Fibroblast of skin of left quadriceps (primary cell): ENCODE results near the gene SDSL.
A peak's percentile ranks its signal among the peaks of the same experiment; 100 is the strongest.

Source experiments
- DNase-seq, 2 experiments: peaks; one replicate each; pipeline ENCODE4 v3.0.0-alpha.2; 2013; ENCODE audit warnings: low read depth in 2 of 2

Gene SDSL

DNA sequence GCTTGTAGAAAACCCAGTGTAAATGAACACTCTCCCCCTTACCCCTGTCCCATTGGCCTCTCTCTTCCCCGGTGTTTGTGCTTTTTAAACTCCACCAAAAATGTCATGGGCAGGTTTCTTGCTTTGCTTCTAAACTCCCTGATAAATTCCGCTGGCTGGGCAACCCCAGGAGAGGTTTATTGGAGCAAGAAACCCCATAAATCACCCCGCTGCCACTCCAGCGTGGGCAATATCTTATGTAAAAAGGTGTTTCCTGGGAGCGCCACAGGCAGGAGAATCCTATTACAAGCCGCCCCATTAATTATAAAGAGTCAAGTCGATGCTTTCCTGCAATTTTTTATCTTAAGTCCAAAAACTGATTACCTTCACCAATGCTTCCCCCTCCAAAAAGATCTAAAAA is 26.7 kb downstream of the SDSL start:
- no peak for DNase-seq

DNA sequence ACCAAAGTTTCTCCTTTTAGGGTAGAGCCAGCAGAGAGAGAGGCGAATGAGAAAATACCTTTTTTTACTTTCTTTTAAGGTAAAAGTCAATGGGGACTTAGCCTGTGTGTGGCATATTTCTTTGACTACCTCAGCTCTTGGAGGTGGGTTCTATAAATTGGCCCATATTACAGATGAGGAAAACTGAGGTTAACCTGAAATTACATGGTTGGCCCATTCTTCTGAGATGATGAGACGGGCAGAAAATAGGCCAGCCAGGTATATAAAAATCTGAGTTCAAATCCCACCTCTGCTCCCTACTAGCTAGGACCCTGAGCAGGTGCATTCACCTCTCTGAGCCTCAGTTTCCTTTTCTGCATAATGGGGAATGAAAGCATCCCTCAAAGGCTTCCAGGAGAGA is 27.1 kb downstream of the SDSL start:
- DNase-seq, result no peak

DNA sequence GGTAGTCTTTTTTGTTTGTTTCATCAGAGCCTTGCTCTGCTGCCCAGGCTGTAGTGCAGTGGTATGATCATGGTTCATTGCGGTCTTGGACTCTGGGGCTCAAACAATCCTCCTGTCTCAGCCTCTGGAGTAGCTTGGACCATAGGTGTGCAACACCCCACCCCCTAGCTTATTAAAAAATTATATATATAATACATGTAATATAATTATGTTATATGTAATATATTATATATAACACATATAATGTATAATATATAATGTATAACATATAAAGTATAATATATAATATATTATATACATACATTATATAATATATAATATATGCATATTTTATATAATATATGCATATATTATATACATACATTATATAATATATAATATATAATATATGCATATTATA is 27.7 kb downstream of the SDSL start:
- no peak for DNase-seq

DNA sequence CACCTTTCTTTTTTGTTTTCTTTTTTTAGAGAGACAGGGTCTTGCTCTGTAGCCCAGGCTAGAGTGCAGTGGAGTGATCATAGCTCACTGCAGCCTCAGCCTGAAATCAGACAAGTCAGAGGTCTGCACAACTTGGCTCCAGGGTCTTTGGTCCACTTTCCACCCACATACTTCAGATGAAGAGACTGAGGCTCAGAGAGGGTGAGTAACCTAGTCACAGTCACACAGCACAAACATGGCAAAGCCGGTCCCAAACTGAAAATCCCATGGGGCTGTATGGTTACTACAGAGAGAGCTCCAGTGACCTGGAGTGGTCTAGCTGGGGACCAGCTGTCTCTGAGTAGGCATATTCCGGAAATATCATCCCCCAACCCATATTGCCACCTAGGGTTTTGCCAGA is 30.3 kb downstream of the SDSL start:
- DNase-seq, result no peak

DNA sequence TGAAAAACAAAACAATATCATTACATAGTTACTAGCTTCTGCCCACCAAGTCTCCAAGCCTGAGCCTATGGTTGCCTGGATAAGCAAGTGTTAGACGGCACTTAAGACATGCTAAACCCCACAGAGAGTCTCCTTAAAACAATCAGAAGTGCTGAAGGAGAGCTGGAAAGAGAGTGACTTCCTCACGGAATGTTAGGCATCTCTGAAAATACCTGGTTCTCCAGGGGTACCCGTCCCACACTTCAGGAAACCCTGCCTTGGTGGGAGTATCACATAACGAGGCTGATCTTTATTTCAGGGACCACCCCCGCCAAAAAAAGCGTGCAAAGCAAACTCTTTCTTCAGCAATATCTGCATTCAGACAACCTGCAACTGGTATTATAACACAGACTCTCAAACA is 31.1 kb downstream of the SDSL start:
- no peak for DNase-seq

DNA sequence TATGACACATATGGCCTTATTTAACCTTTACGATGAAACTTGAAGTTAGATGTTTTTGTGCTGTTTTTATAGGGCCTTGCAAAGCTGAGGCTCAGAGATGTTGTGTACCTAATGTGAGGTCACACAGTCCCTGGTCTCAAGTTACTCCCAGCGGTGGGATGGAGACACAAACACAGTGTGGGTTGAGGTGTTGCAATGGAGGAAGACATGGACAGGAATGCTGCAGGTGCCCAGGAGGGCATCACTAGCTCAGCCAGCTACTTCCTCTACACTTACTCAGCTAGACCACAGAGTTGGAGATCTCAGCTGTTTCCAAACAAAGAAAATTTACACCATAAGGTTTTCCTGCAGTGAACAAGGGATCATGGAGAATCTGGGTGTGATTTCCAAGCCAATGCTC is 34.0 kb downstream of the SDSL start:
- DNase-seq, result no peak

DNA sequence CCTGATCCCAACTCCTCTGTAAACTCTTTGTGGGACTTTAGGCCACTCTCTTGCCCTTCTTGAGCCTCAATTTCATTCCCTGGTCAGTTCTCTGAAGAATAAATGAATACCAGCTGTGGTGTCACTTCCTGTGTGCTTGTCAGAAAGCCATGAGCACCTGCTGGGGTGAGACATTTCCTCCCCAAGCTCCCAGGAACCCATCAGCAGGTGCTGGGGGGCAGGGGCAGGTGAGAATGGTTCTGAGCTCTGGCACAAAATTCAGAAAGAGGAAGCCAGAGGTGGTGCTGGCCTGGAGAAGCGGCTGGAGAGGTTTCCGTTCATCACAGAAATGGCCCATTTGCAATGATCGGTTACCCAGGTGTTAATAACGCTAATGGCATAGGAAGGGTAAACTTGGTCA is 34.6 kb downstream of the SDSL start:
- DNase-seq, result no peak

DNA sequence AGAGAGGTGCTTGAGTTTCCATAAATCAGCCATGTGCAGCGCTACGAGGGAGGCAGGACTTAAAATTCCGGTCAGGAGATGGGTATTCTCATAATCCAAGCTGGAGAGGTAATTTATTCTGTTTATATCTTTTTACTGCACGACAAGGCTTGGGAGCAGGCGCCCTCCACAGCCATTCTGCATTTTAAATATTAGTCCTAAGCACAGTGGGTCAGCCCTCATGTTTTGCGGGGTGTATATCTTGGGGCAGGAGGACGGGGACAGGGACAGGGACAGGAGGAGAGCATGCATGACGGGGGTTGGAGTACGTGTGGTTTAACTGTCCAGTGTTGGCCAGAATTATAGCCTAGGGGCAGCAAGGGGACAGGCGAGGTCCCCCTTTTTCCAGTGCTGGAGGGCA is 35.0 kb downstream of the SDSL start:
- DNase-seq, result no peak

DNA sequence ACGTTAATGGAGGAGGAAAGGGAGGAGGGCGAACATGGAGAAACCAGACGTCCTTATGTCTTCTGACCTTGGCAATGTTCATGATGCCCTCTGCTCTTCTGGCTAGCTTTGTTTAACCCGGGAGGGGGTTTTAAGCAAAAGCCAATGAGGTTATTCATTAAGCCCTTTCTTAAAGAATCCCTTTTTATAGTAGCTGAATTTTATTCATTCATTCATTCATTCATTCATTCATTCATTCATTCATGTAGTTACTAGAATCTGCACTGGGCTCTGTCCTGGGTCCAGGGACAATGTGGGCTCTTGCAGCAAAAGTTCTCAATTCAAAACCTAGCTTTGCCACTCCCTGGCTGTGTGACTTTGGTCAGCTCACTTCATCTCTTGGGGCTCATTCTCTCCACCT is 35.5 kb downstream of the SDSL start:
- no peak for DNase-seq

DNA sequence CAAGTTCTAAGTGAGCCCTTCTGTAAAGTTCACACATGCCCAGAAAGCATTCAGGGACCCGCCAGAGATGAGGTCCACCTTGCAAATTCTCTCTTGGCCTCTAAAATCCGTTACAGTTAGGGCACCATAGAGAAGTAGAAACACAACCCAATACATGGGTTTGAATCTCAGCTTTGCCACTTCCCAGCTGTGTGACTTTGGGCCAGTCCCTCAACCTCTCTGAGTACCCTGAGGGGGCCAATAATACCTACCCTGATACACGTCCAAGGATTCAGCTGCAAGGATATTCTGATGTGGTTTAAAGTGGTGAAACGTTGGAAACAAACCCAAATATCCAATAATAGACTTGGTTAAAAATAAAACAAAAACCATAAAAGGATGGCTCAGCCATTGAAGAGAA is 37.8 kb downstream of the SDSL start:
- no peak for DNase-seq

DNA sequence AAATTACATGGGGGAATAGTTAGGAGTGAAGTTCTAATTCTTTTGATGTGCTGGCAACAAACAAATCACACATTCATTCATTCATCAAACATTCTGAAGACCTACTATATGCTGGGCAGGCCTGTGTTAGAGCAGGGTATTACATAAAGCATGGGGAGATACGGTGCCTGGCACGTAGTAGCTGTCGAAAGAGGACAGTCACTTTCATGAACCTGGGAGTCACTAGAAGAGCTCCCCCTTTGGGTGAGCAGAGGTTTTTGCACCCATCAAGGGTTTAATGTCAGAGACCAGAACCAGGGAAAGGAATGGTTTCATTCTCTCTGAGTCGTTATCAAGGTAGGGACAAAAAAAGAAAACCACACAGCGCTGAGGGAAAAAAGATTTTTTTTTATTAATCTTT is 39.5 kb downstream of the SDSL start:
- no peak for DNase-seq

DNA sequence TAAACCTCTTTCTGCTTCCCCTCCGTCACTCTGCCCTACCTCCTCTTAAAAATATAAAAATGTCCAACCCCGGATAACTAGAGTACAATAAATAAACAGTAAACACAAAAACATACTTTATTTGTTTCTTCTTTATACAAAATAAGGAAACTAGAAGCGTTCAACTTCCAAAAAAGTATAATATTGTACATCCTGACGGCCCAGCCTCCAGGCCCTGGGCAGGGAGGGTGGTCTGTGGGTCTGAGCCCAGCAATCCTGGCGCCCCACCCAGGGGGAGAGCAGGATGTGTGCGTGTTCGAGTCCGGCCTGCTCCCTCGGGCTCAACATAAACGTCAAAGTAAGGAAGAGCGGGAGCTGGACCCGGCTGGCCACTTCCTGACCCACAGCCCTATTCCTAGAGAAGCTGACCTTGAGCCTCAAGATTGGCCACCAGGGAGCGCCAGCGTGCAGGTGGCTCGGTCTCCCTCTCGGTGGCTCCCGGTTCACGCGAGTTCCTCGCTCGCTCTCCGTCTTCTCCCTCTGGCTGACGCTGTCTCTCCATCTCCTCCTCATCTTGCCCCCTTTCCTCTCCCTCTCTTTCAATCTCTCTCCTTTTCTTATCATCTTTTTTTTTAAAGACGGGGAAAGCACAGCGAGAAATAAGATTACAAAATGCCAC is 40.1 kb downstream of the SDSL start:
- DNase-seq, result peak; percentile 23 to 30

DNA sequence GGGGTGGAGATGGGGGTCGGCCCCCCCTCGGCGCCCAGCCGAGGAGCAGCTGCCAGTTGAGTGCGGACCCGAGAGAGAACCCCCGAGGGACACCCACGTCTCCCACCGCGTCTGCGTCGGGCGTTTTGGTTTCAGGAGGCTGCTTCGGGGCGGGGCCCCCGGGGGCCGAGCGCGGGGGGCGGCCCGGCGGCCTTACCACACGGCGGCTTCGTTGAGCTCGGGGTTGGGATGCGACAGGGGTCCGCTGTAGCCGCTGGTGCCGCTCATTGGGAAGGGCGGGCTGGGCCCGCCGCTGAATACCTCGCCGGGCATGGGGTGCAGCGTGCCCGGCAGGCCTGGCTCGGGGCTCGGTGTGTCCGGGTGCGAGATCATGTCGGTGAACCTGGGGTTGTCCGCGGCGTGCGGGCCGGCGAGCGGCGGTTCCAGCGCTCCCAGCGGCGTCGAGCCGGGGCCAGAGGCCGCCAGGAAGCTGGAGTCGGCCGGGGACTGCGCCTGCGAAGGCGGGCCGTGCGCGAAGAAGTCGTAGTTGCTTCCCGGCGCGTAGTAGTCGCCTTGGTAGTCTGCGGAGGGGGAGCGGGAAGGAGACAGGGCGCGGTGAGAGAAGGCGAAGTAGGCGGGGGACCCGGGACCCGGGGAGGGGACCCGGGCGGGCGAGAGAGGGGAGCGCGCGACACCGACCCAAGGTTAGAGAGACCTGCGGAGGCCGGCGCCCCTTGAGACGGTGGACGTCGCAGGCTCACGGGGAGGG is 41.0 kb downstream of the SDSL start:
- DNase-seq, result no peak

DNA sequence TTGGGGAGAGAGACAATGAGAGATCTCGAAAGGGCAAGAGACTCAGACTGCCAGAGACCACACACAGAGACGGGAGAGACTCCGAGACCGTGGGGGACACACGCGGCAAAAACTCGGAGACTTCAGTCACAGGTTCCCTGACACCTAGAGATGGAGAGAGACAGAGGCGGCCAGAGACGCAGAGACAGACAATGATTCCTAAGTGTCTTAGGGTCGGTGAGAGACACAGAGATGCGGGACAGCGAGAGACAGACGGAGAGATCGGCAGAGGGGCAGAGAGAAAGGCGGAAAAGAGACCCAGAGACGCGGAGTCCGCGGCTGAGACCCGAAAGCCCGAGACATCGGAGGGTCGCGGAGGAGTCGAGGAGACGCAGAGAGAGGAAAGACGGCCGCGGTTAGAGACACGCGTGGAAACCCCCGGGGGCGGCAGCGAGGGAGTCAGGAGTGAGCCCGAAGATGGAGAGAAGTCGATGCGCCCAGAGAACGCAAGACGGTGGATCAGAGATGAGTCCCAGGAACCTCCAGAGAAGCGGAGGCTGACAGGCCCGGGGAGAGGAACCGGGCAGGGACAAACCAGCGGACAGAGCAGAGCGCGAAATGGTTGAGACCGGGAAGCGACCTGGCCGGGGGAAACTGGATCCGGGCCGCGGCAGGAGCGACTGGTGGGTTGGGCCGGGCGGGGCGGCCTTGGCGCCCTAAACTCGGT is 41.7 kb downstream of the SDSL start:
- no peak for DNase-seq

DNA sequence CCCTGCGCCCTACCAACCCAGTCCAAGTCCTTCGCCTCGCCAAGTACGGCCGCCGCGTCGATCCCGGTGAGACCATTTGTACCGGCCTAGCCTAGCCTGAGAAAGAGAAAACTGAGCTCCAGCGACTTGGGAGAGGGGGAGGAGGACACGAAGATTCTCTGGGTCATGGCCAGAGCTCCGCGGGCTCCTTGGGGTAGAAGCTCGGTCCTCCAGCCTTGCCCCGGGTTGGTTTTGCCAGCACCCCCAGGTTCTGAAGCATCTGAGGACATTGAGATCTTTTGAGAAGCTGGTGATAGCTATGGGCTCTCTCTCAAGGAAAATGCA is 42.2 kb downstream of the SDSL start:
- no peak for DNase-seq

DNA sequence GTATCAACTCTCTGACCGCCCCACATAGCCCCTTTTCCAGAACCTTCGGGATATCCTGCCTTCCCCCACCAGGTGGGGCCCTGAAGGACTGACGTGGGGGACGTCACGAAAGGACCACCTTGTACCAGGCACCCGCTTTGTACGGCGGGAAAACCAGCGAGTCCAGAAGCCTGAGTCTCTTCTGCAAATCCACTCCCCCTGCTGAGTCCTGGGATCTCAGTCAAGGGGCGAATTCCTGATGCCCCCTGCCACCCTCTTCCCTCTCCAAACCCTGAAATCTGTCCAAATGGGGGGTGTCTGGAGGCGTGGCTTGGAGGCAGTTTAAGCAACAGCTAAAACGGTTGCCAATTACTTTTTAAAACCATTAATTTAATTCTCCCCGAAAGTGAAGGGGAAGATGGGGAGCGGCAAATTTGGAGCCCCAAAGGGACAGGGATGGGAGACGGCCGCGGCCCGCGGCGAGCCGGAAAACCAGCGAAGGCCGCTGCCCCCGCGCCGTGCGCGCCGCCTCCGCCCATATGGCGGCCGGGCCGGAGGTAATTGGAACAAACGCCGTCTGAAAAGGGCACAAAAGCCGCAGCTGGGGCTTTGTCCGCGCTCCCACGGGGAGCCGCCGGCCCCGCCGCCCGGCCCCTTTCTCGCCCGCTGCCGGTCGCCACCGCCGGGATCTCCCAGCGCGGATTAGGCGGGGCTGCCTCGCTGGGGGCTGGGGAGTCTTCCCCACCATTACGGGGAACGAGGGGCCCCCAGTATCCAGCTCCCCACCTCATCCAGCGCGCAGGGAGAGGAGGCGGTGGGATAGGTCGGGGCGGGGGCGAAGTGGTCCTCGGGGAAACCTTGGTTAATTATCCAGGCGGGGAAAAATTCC is 42.9 kb downstream of the SDSL start:
- no peak for DNase-seq

DNA sequence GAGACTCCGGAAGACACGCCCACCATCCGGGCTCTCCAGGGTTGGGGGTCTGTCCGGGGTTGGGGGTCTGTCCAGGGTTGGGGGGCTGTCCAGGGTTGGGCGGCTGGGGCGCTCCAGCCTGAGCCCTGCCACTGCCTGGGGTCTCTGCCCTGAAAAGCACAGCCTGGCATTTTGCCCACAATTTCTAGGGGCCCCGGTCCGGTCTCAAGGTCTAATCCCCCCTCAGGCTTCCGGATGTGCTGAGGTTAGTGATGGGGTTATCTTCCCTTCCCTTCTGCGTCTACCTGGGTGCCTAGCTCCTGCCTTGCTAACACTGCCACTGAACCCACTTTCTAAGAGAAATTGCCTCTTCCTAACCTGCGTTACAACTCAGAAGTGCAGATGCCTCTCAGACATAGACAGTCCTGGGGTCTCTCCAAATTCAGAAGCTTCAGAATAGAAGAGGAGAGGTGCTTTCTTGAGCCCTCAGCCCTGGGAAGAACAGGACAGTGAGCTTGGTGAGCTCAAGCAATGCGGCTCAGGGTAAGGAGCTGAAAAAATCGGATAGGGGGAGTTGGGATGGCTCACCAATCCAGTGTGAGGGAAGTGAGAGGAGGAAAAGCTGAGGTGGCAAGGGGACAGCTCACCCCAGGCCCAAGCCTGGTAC is 43.8 kb downstream of the SDSL start:
- no peak for DNase-seq

DNA sequence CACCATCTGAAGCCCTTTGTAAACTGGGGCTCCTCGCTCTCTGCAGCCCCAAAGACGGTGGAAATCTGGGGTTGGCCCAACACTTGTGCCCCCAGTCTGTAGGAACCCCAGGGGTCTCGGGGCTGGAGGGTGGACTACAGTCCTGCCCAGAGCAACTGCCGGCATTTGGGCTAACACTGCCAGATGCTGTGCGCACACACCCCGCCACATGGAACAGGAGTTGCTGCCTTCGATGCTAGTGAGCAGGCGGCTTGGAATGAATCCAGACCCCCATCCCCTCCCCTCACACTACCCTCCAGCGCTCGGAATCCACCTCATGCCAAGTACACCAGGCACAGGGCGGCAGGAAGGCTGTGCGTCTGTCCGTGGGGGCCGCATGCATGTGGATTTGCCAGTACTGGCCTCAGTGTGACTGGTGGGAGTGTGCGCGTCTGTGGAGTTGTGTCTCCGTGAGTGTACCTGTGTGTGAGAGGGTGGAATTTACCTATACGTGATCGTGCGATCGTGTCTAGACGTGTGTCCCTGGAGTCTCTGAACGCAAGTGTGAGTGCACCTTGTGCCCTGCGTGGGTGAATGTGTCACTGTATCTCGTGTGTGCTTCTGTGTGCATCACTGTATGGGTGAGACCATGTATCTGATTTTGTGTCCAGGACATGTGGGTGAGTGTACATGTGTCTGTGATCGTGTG is 44.4 kb downstream of the SDSL start:
- no peak for DNase-seq

DNA sequence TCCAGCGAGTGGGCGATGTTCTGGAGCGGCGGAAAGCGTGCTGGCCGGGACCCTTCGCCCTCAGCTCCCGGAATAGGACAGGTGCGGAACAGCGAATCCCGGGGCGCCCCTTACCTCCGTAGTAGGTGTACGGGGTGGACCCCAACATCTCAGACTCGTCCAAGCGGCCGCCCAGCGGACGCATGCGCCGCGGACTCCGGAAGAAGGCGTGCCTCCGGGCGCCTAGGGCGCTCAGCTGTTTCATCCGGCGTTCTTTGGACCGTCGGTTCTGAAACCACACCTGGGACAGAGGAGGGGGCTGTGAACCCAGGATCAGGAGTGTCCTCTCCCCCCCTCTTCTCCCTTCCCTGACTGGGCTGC is 44.9 kb downstream of the SDSL start:
- DNase-seq, result no peak

DNA sequence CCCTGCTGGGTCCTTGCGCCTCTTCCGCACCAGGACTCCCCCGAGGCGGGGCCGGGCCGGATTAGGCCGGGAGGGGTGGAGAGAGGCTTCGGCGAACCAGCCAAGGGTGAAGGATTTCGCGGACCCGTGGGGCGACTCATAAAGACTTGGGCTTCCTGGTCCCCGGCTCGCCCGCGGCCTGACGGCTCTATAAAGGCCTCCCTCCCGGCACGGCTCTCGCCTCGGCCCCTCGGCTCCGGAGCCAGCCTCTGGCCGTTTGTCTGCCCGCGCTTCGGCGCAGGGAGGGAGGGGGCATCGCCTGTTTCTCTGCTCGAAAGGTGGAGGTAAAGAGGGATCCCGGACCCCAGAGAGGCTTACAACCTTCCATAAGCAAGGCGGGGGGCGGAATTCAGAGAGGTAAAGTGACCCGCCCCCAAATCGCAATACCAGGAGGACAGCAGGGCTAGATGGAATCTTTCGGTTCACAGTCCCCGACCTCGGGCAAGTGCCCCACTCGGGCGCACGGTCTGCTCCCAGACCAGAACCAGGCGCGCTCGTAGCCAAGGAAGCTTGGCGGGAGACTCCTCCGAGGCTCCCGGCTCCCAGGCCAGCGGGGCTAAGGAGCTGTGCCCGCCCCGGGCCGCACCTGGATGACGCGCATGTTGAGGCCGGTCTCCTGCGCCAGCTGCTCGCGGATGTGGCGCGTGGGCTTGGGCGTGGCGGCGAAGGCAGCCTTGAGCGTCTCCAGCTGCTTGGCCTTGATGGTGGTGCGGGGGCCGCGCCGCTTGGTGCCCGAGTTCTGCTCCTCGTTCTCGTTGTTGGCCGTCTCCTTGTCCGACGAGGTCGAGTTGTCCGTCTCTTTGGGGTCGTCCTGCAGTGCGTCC is 45.6 kb downstream of the SDSL start:
- DNase-seq, result no peak
